HepG2 (cell line): ENCODE measurements around the gene SRP72. TPM values are rescaled to one million over a fixed set of nuclear protein-coding genes. Genes with fewer than 3 reads are reported as not detected.

Experiments used
- ARID2 ChIP-seq: sonication (generic); formaldehyde crosslinking; IDR thresholded peaks from 2 replicates; pipeline ENCODE4 v1.8.1; 2022; ENCODE audit warnings: mild to moderate bottlenecking, missing genetic modification reagents, borderline replicate concordance
- BCL6 ChIP-seq: IDR thresholded peaks from 2 replicates; pipeline ENCODE4 v1.6.1; 2016; ENCODE audit warnings: missing genetic modification reagents, missing compliant biosample characterization
- CBX5 ChIP-seq: sonication (generic); formaldehyde crosslinking; IDR thresholded peaks from 2 replicates; pipeline ENCODE4 v1.4.0; 2020; ENCODE audit warnings: missing genetic modification reagents, borderline replicate concordance
- DMAP1 ChIP-seq: IDR thresholded peaks from 2 replicates; pipeline ENCODE4 v1.6.1; 2016
- HES4 ChIP-seq: sonication (generic); formaldehyde crosslinking; IDR thresholded peaks from 2 replicates; pipeline ENCODE4 v1.9.0; 2021; ENCODE audit warnings: mild to moderate bottlenecking, missing genetic modification reagents, borderline replicate concordance
- HNRNPLL ChIP-seq: fragments of 200-400 bp; formaldehyde crosslinking; IDR thresholded peaks from 2 replicates; pipeline ENCODE4 v1.6.1; 2017; ENCODE audit warnings: mild to moderate bottlenecking, low read depth, low read length; ENCODE audit not compliant: poor library complexity, severe bottlenecking
- KDM3A ChIP-seq: IDR thresholded peaks from 2 replicates; pipeline ENCODE4 v1.6.1; 2018; ENCODE audit warnings: low read depth, missing compliant biosample characterization
- MXI1 ChIP-seq: IDR thresholded peaks from 3 replicates; pipeline ENCODE4 v1.6.1; 2012; ENCODE audit warnings: low read depth, low read length, inconsistent platforms, borderline replicate concordance
- NFATC3 ChIP-seq: sonication (generic); formaldehyde crosslinking; IDR thresholded peaks from 2 replicates; pipeline ENCODE4 v1.5.1; 2020; ENCODE audit warnings: mild to moderate bottlenecking, missing genetic modification reagents
- NFKB2 ChIP-seq: sonication (generic); formaldehyde crosslinking; IDR thresholded peaks from 2 replicates; pipeline ENCODE4 v1.4.0; 2020; ENCODE audit warnings: missing genetic modification reagents, borderline replicate concordance
- NR2F6 ChIP-seq, 2 experiments: IDR thresholded peaks; 2 replicates each; pipeline ENCODE4 v1.6.1; 2016; ENCODE audit warnings: antibody characterized with exemption in 1 of 2, mild to moderate bottlenecking in 1 of 2
- PHF20 ChIP-seq: sonication (generic); formaldehyde crosslinking; IDR thresholded peaks from 2 replicates; pipeline ENCODE4 v1.5.0; 2020; ENCODE audit warnings: mild to moderate bottlenecking, missing genetic modification reagents
- SKI ChIP-seq: fragments of 450-650 bp; IDR thresholded peaks from one replicate; pipeline ENCODE4 v1.6.1; 2018; ENCODE audit warnings: mild to moderate bottlenecking; ENCODE audit not compliant: partially characterized antibody
- SNAI1 ChIP-seq: sonication (generic); formaldehyde crosslinking; IDR thresholded peaks from 2 replicates; pipeline ENCODE4 v1.5.0; 2020; ENCODE audit warnings: mild to moderate bottlenecking, missing genetic modification reagents, borderline replicate concordance
- SRSF1 ChIP-seq: fragments of 200-400 bp; formaldehyde crosslinking; optimal IDR thresholded peaks from 2 replicates; pipeline ENCODE3; 2017; ENCODE audit warnings: mild to moderate bottlenecking, low read depth, low read length, moderate library complexity
- TGIF2 ChIP-seq: IDR thresholded peaks from 2 replicates; pipeline ENCODE4 v1.6.1; 2016; ENCODE audit warnings: control low read depth, missing compliant biosample characterization
- TRIM24 ChIP-seq: sonication (generic); formaldehyde crosslinking; IDR thresholded peaks from 2 replicates; pipeline ENCODE4 v1.8.0; 2022; ENCODE audit warnings: mild to moderate bottlenecking, missing genetic modification reagents
- YEATS4 ChIP-seq: sonication (generic); formaldehyde crosslinking; IDR thresholded peaks from 2 replicates; pipeline ENCODE4 v1.4.0; 2020; ENCODE audit warnings: missing genetic modification reagents, borderline replicate concordance
- ZBTB7A ChIP-seq: sonication (generic); formaldehyde crosslinking; IDR thresholded peaks from 2 replicates; pipeline ENCODE4 v1.8.0; 2022; ENCODE audit warnings: mild to moderate bottlenecking, missing genetic modification reagents
- ZNF121 ChIP-seq: sonication (generic); formaldehyde crosslinking; IDR thresholded peaks from 2 replicates; pipeline ENCODE4 v1.5.0; 2020; ENCODE audit warnings: mild to moderate bottlenecking, missing genetic modification reagents
- ZNF230 ChIP-seq: sonication (generic); formaldehyde crosslinking; IDR thresholded peaks from 2 replicates; pipeline ENCODE4 v1.4.0; 2020; ENCODE audit warnings: mild to moderate bottlenecking, missing genetic modification reagents
- ZNF501 ChIP-seq: sonication (generic); formaldehyde crosslinking; IDR thresholded peaks from 2 replicates; pipeline ENCODE4 v1.5.1; 2020; ENCODE audit warnings: mild to moderate bottlenecking, moderate library complexity, missing genetic modification reagents
- ZNF543 ChIP-seq: sonication (generic); formaldehyde crosslinking; IDR thresholded peaks from 2 replicates; pipeline ENCODE4 v1.4.0; 2020; ENCODE audit warnings: mild to moderate bottlenecking, missing genetic modification reagents
- ZNF713 ChIP-seq: sonication (generic); formaldehyde crosslinking; IDR thresholded peaks from 2 replicates; pipeline ENCODE4 v1.4.0; 2020; ENCODE audit warnings: mild to moderate bottlenecking, missing genetic modification reagents
- ZNF782 ChIP-seq: sonication (generic); formaldehyde crosslinking; IDR thresholded peaks from 2 replicates; pipeline ENCODE4 v1.4.0; 2020; ENCODE audit warnings: missing genetic modification reagents, mild to moderate bottlenecking, borderline replicate concordance
- ZSCAN9 ChIP-seq: IDR thresholded peaks from 2 replicates; pipeline ENCODE4 v1.6.1; 2016; ENCODE audit warnings: borderline replicate concordance
- polyA plus RNA-seq, 8 experiments: library from polyadenylated mRNA; depleted of rRNA in 3 of 8; stranded (reverse) in 7 of 8; unstranded in 1 of 8; fragments of >200 nt; fragmentation: Illumina TruSeq in 4 of 8; extraction: Trizol in 4 of 8; gene quantifications; 2 replicates each; pipeline versions ENCODE4 v1.2.1 to v1.2.3, GENCODE V29; 2011 to 2016; ENCODE audit warnings: low read depth in 4 of 8, missing spikeins in 1 of 8, mixed read lengths in 1 of 8; ENCODE audit not compliant: insufficient read depth in 1 of 8
- total RNA-seq, 5 experiments: library from RNA; depleted of rRNA; stranded (reverse); fragments of >200 nt; fragmentation: Illumina TruSeq; extraction: Trizol; gene quantifications; 2 replicates each; pipeline ENCODE4 v1.2.3, GENCODE V29; 2016; ENCODE audit warnings: low read depth in 1 of 5
- TF ChIP-seq, protein P1 (sequence below): sonication (generic); formaldehyde crosslinking; IDR thresholded peaks from 2 replicates; pipeline ENCODE4 v1.9.0; 2021; ENCODE audit warnings: missing genetic modification reagents, mild to moderate bottlenecking, borderline replicate concordance

Gene SRP72
- total and polyA plus RNA-seq, 2 of the 13 experiments (the other 11 are each of a cell fraction or from before 2014, with no cell fraction given), result 64.9 to 75.6 TPM

DNA sequence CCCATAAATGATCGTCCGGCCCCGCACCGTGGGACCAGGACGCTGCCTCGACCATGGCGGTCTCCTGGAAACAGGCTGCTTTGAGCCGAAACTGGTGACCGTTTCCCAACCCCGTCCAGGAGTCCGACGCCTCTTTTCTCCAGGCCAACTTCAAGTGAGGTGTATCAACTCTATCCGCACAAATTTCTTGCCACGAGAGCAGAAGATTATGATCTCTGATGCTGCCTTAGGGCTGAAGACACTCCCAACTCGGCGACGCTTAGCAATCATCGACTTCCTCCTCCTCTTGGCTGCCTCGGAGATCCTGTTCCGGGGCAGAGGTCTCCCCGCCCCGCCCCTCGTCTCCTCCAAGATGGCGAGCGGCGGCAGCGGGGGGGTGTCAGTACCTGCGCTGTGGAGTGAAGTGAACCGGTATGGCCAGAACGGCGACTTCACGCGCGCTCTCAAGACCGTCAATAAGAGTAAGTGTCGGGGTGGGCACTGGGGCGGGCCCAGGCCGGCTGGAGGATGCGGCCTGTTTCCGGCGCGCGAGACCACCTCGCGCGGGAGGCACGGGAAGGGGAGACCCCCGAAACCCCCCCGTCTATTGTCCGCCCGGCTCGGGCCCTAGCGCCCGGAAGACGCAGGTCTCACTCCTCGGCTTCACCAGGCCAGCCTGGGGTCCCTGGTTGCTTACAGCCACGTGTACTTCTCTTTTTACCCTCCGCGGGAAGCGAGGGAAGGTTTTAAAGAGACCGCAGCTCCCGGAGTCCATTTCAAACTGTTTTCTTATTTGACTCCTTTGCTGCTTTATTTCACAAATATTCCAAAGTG, at the start of gene SRP72 (continued):
- TF ChIP-seq ZNF501 (CRISPR knock-in tag), result peak; percentile 48; the same call in 1 of the 2 replicates
- TF ChIP-seq TGIF2 (CRISPR knock-in tag), result no peak
- no peak; the same call in 1 of the 2 replicates for TF ChIP-seq NFKB2 (CRISPR knock-in tag)
- peak; percentile 71 for TF ChIP-seq YEATS4 (CRISPR knock-in tag)
- peak; percentile 41 for TF ChIP-seq HNRNPLL
- no peak for TF ChIP-seq HES4 (CRISPR knock-in tag)
- peak; percentile 45; the same call in 1 of the 3 replicates for TF ChIP-seq MXI1
- no peak for TF ChIP-seq NR2F6 (IDR thresholded peaks at IDR 0.05)
- TF ChIP-seq NR2F6 (CRISPR knock-in tag; IDR thresholded peaks at IDR 0.05), result peak; percentile 43; the same call in 1 of the 2 replicates
- no peak for TF ChIP-seq ZNF121
- TF ChIP-seq SNAI1 (CRISPR knock-in tag), result no peak
- peak; percentile 32 for TF ChIP-seq BCL6
- TF ChIP-seq ZNF543 (CRISPR knock-in tag), result peak; percentile 40; the same call in 1 of the 2 replicates
- TF ChIP-seq NFATC3 (CRISPR knock-in tag), result no peak
- TF ChIP-seq ZNF713 (CRISPR knock-in tag), result 0 out of 2 replicates have a peak, but pooled peaks have one; percentile 65
- peak; percentile 31 for TF ChIP-seq SRSF1
- TF ChIP-seq DMAP1 (CRISPR knock-in tag), result peak; percentile 58; the same call in 1 of the 2 replicates
- TF ChIP-seq ZSCAN9 (CRISPR knock-in tag), result peak; percentile 69
- TF ChIP-seq CBX5 (CRISPR knock-in tag), result peak; percentile 46; the same call in 1 of the 2 replicates
- no peak for TF ChIP-seq SKI
- peak; percentile 56; the same call in 1 of the 2 replicates for TF ChIP-seq KDM3A (CRISPR knock-in tag)
- TF ChIP-seq ZBTB7A, result peak; percentile 69; the same call in 1 of the 2 replicates
- 0 out of 2 replicates have a peak, but pooled peaks have one; percentile 29 for TF ChIP-seq ZNF230
- no peak for TF ChIP-seq TRIM24 (CRISPR knock-in tag)
- no peak for TF ChIP-seq ARID2
- TF ChIP-seq, protein P1, sequence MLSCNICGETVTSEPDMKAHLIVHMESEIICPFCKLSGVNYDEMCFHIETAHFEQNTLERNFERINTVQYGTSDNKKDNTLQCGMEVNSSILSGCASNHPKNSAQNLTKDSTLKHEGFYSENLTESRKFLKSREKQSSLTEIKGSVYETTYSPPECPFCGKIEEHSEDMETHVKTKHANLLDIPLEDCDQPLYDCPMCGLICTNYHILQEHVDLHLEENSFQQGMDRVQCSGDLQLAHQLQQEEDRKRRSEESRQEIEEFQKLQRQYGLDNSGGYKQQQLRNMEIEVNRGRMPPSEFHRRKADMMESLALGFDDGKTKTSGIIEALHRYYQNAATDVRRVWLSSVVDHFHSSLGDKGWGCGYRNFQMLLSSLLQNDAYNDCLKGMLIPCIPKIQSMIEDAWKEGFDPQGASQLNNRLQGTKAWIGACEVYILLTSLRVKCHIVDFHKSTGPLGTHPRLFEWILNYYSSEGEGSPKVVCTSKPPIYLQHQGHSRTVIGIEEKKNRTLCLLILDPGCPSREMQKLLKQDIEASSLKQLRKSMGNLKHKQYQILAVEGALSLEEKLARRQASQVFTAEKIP (CRISPR knock-in tag), result no peak
- peak; percentile 67 for TF ChIP-seq PHF20
- TF ChIP-seq ZNF782, result 0 out of 2 replicates have a peak, but pooled peaks have one; percentile 22
